GM18870 (cell line): ENCODE data around the gene TUFT1.
"Not testable (repeated sequence)": the region's sequence is repeated elsewhere in the genome, so short reads cannot be mapped to it uniquely, and the experiment has no call there.

Source experiments
- ATAC-seq: cut with Tn5 transposase; IDR thresholded peaks from one replicate; pipeline ENCODE4 v1.9.1; 2021; ENCODE audit warnings: moderate library complexity; ENCODE audit not compliant: unreplicated experiment

TUFT1 gene

GRCh38 chr1:151578941-151579340 lies 38.8 kb downstream of the TUFT1 start:
- no peak for ATAC-seq

- no peak for ATAC-seq
Observed at GRCh38 chr1:151579436-151580225, 39.5 kb downstream of the TUFT1 start.

GRCh38 chr1:151581451-151581850 lies 41.3 kb downstream of the TUFT1 start:
- no peak for ATAC-seq

- no peak for ATAC-seq
Observed at GRCh38 chr1:151581921-151582320, 41.8 kb downstream of the TUFT1 start.

GRCh38 chr1:151583796-151584195 lies 43.7 kb downstream of the TUFT1 start:
- no peak for ATAC-seq

- no peak for ATAC-seq
Observed at GRCh38 chr1:151584278-151584677, 44.2 kb downstream of the TUFT1 start.

- ATAC-seq, result no peak
Observed at GRCh38 chr1:151584780-151585179, 44.7 kb downstream of the TUFT1 start.

- ATAC-seq, result no peak
Observed at GRCh38 chr1:151585622-151586021, 45.5 kb downstream of the TUFT1 start.

- ATAC-seq, result no peak
Observed at GRCh38 chr1:151590961-151591360, 50.9 kb downstream of the TUFT1 start.

GRCh38 chr1:151593730-151594129 lies 53.6 kb downstream of the TUFT1 start:
- ATAC-seq, result no peak

GRCh38 chr1:151594143-151594625 lies 54.1 kb downstream of the TUFT1 start:
- no peak for ATAC-seq

GRCh38 chr1:151596166-151596953 lies 56.3 kb downstream of the TUFT1 start:
- ATAC-seq, result no peak

GRCh38 chr1:151602550-151602949 lies 62.4 kb downstream of the TUFT1 start:
- ATAC-seq, result not testable (repeated sequence)

GRCh38 chr1:151604291-151604690 lies 64.2 kb downstream of the TUFT1 start:
- no peak for ATAC-seq

- no peak for ATAC-seq
Observed at GRCh38 chr1:151606384-151606783, 66.3 kb downstream of the TUFT1 start.

- ATAC-seq, result no peak
Observed at GRCh38 chr1:151606857-151607256, 66.7 kb downstream of the TUFT1 start.

- no peak for ATAC-seq
Observed at GRCh38 chr1:151610142-151610541, 70.0 kb downstream of the TUFT1 start.

GRCh38 chr1:151611288-151611790 lies 71.2 kb downstream of the TUFT1 start:
- ATAC-seq, result no peak

- ATAC-seq, result peak; percentile 76
Observed at GRCh38 chr1:151611832-151612500, 71.9 kb downstream of the TUFT1 start, which contains the start of gene SNX27. Gene SNX27 (plus strand): TSS chr1:151612050. CDS start chr1:151612202, 152 bp downstream.

- no peak for ATAC-seq
Observed at GRCh38 chr1:151612501-151613281, 72.6 kb downstream of the TUFT1 start.
